A549 treated with DMSO at 1 μM for 4 hours (cell line): ENCODE measurements around the gene SPRYD4. TPM values are rescaled to one million over a fixed set of nuclear protein-coding genes. Genes with fewer than 3 reads are reported as not detected.

Experiments used
- total RNA-seq: library from RNA; stranded (reverse); fragments of 200-300 nt; extraction: Qiagen RNA extraction; gene quantifications from 5 replicates; pipeline ENCODE4 v1.2.3, GENCODE V29; 2022; ENCODE audit warnings: low read depth

Gene SPRYD4
- 1.9 to 2.0 TPM (median 2.0 TPM) in 5 replicates for total RNA-seq

GRCh38 chr12:56468216-56469006, at the start of gene SPRYD4:
Gene SPRYD4 (plus strand): TSS chr12:56468578. CDS start chr12:56468592, 14 bp downstream.

GRCh38 chr12:56448860-56449621, 19.3 kb upstream of the SPRYD4 start, which contains the start of gene TIMELESS:
Gene TIMELESS (minus strand): TSS chr12:56449426. CDS start chr12:56434170, 15,256 bp downstream.

GRCh38 chr12:56454557-56454956, 13.8 kb upstream of the SPRYD4 start, which contains the start of gene MIP:
Gene MIP (minus strand): TSS chr12:56454657. CDS start chr12:56454613, 44 bp downstream.

DNA sequence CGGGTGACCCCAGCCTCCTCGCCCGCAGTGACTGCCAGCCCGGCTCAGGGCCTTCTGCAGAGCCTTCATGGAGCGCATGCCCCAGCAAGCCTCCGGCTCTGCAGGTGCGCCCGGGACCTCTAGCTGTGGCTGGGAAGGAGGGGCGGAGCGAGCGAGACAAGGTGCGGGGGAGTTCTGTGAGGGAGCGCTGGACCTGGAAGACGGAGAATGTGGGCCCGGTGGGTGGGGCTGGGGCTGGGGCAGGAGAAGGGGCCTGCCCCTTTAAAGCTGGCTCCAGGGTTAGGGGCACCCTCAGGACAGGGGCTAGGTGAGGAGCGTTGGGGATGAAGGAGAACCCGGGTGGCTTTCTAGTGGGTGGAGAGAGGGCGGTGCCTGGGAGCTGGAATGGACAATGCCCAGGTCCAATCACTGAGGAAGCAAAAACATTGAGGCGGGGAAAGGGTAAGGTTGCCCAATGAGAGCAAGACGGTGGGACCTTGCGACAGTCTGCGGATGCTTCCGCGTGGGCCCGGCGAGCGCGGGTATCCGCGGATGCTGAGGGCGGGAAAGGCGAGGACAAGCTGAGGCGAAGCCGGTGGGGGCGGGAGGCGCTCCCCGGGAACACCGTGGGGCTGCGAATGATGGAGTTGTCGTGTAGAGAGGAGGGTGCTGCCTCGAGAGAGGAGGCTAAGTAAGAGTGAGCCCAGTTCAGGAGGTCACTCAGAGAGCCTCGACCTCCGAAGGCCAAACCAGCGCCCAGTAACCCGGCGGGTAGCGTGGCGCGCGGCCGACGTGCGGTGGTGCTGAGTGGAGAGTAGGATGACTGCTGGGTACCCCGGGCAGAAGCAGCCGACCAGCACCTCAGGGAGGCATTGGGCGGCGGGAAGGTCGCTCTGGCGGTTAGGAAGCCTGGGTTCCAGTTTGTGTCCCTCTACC, 19.9 kb downstream of the SPRYD4 start, which contains the start of gene GLS2:
Gene GLS2 (minus strand): TSS at position 121 of the 915 bp plus-strand sequence. CDS start 43 bp downstream, at position 78.

GRCh38 chr12:56521590-56522371, 53.4 kb downstream of the SPRYD4 start, which contains the start of gene RBMS2:
Gene RBMS2 (plus strand): TSS chr12:56521820. CDS start chr12:56522024, 204 bp downstream.

Other genes with a start within 250 kb of the SPRYD4 start
- gene RNF41, start 246.7 kb upstream of the SPRYD4 start, total RNA-seq = 22.1 to 26.5 TPM (median 25.7 TPM) in 5 replicates
- gene NABP2, start 244.2 kb upstream of the SPRYD4 start, total RNA-seq = 61.7 to 64.4 TPM (median 62.6 TPM) in 5 replicates
- gene SLC39A5, start 238.5 kb upstream of the SPRYD4 start, total RNA-seq = 0.14 TPM in 1 of 5 replicates, not detected in the others
- 41.6 to 52.3 TPM (median 47.6 TPM) in 5 replicates for gene ANKRD52, start 210.2 kb upstream of the SPRYD4 start, total RNA-seq
- gene COQ10A, start 201.6 kb upstream of the SPRYD4 start, total RNA-seq = 18.9 to 20.5 TPM (median 19.7 TPM) in 5 replicates
- gene CS, start 168.2 kb upstream of the SPRYD4 start, total RNA-seq = 157 to 191 TPM (median 164 TPM) in 5 replicates
- 115 to 154 TPM (median 150 TPM) in 5 replicates for gene CNPY2, start 152.6 kb upstream of the SPRYD4 start, total RNA-seq
- 13.4 to 17.8 TPM (median 16.8 TPM) in 5 replicates for gene PAN2, start 134.6 kb upstream of the SPRYD4 start, total RNA-seq
- gene IL23A, start 129.7 kb upstream of the SPRYD4 start, total RNA-seq = 0.32 to 0.84 TPM (median 0.50 TPM) in 5 replicates
- 10.0 to 15.3 TPM (median 14.0 TPM) in 5 replicates for gene STAT2, start 108.5 kb upstream of the SPRYD4 start, total RNA-seq
- not detected in 5 replicates for gene APOF, start 105.7 kb upstream of the SPRYD4 start, total RNA-seq
- gene TIMELESS, start 19.2 kb upstream of the SPRYD4 start, total RNA-seq = 35.0 to 42.2 TPM (median 41.8 TPM) in 5 replicates
- gene MIP, start 13.9 kb upstream of the SPRYD4 start, total RNA-seq = 0.15 to 0.30 TPM in 2 of 5 replicates, not detected in the others
- 0.07 to 0.26 TPM (median 0.22 TPM) in 4 of 5 replicates, not detected in the other for gene GLS2, start 19.6 kb downstream of the SPRYD4 start, total RNA-seq
- 13.4 to 28.7 TPM (median 17.0 TPM) in 5 replicates for gene RBMS2, start 53.2 kb downstream of the SPRYD4 start, total RNA-seq
- 35.5 to 48.2 TPM (median 45.8 TPM) in 5 replicates for gene BAZ2A, start 161.7 kb downstream of the SPRYD4 start, total RNA-seq
- 826 to 929 TPM (median 883 TPM) in 5 replicates for gene ATP5F1B, start 177.4 kb downstream of the SPRYD4 start, total RNA-seq
- gene PTGES3, start 219.7 kb downstream of the SPRYD4 start, total RNA-seq = 384 to 463 TPM (median 435 TPM) in 5 replicates